SK-N-SH (cell line): ENCODE results near the gene LRIT2. TPM values are rescaled to one million over a fixed set of nuclear protein-coding genes. Genes with fewer than 3 reads are reported as not detected.

Experiments
- CTCF ChIA-PET: fragments of 300-600, 350-600 bp; formaldehyde crosslinking; extraction: SDS; loops from one replicate; lab custom pipeline; 2021; lab: Yijun Ruan, JAX
- POLR2A ChIA-PET: fragments of 350-600 bp; sonication (Branson Sonifier 250); formaldehyde crosslinking; extraction: SDS; loops from one replicate; lab custom pipeline; 2020; ENCODE audit warnings: antibody characterized with exemption, inconsistent platforms; lab: Yijun Ruan, JAX
- DNase-seq: peaks from one replicate; pipeline ENCODE4 v3.0.0; 2012
- H2AFZ ChIP-seq: fragments of 200-600 bp; sonication (generic); 2 replicates; pipeline ENCODE4 v1.8.1; 2016; ENCODE audit warnings: antibody characterized with exemption, mild to moderate bottlenecking, low read depth
- H3F3A ChIP-seq: fragments of 200-600 bp; sonication (generic); replicated peaks from 2 replicates; pipeline ENCODE3; 2016; ENCODE audit warnings: antibody characterized with exemption, mild to moderate bottlenecking; ENCODE audit not compliant: insufficient read depth
- H3K27ac ChIP-seq, 2 experiments: fragments of 200-500 bp in 1 of 2; fragments of 200-600 bp in 1 of 2; sonication (Bioruptor generic) in 1 of 2; sonication (generic), shearing (Covaris generic) in 1 of 2; 2 replicates each; pipeline versions ENCODE4 v1.5.1 to v1.6.1; 2014 to 2016; ENCODE audit warnings: low read depth in 2 of 2, inconsistent platforms in 1 of 2, low read length in 1 of 2, mild to moderate bottlenecking in 1 of 2, mixed read lengths in 1 of 2
- H3K27me3 ChIP-seq: fragments of 200-600 bp; sonication (generic), shearing (Covaris generic); 2 replicates; pipeline ENCODE4 v1.6.1; 2016; ENCODE audit warnings: mixed run types; ENCODE audit not compliant: insufficient read depth
- H3K36me3 ChIP-seq, 2 experiments: fragments of 200-500 bp in 1 of 2; fragments of 200-600 bp in 1 of 2; sonication (Bioruptor generic) in 1 of 2; sonication (generic) in 1 of 2; replicated peaks in 1 of 2; 2 replicates each; pipeline versions ENCODE3 to v1.5.1; 2014 to 2016; ENCODE audit warnings: low read length in 1 of 2, mild to moderate bottlenecking in 1 of 2; ENCODE audit not compliant: insufficient read depth in 2 of 2, control insufficient read depth in 1 of 2
- H3K4me1 ChIP-seq, 2 experiments: fragments of 200-500 bp in 1 of 2; fragments of 200-600 bp in 1 of 2; sonication (Bioruptor generic) in 1 of 2; sonication (generic), shearing (Covaris generic) in 1 of 2; 2 replicates each; pipeline versions ENCODE4 v1.5.1 to v1.6.1; 2014 to 2016; ENCODE audit warnings: low read depth in 1 of 2, low read length in 1 of 2, mixed run types in 1 of 2; ENCODE audit not compliant: insufficient read depth in 2 of 2, control insufficient read depth in 1 of 2
- H3K4me2 ChIP-seq: fragments of 200-600 bp; sonication (generic), shearing (Covaris generic); 2 replicates; pipeline ENCODE4 v1.6.1; 2017; ENCODE audit warnings: mixed run types
- H3K4me3 ChIP-seq, 2 experiments: fragments of 200-500 bp in 1 of 2; fragments of 200-600 bp in 1 of 2; sonication (Bioruptor generic) in 1 of 2; sonication (generic), shearing (Covaris generic) in 1 of 2; 2 replicates each; pipeline versions ENCODE4 v1.5.1 to v1.8.1; 2014 to 2016; ENCODE audit warnings: low read depth in 2 of 2, inconsistent platforms in 1 of 2, low read length in 1 of 2, mild to moderate bottlenecking in 1 of 2, mixed read lengths in 1 of 2, moderate library complexity in 1 of 2
- H3K79me2 ChIP-seq: fragments of 200-600 bp; sonication (generic); 2 replicates; pipeline ENCODE4 v1.8.1; 2017; ENCODE audit warnings: mild to moderate bottlenecking; ENCODE audit not compliant: insufficient read depth
- H3K9ac ChIP-seq: fragments of 200-600 bp; sonication (generic); 2 replicates; pipeline ENCODE4 v1.6.1; 2017; ENCODE audit warnings: mixed run types
- H3K9me2 ChIP-seq: fragments of 200-600 bp; sonication (generic); 2 replicates; pipeline ENCODE4 v1.6.1; 2017; ENCODE audit warnings: mixed run types
- H3K9me3 ChIP-seq: fragments of 200-600 bp; sonication (generic); 2 replicates; pipeline ENCODE4 v1.6.1; 2017; ENCODE audit warnings: mixed run types, mild to moderate bottlenecking, moderate library complexity
- H4K20me1 ChIP-seq: fragments of 200-600 bp; sonication (generic); 2 replicates; pipeline ENCODE4 v1.6.1; 2017; ENCODE audit warnings: mild to moderate bottlenecking, mixed run types; ENCODE audit not compliant: insufficient read depth
- ELF1 ChIP-seq: IDR thresholded peaks from 2 replicates; pipeline ENCODE4 v1.4.0; 2012
- EZH2phosphoT487 ChIP-seq: fragments of 200-600 bp; sonication (generic); IDR thresholded peaks from 2 replicates; pipeline ENCODE4 v1.6.1; 2017; ENCODE audit warnings: low read depth, mixed run types, mild to moderate bottlenecking, antibody characterized with exemption, moderate library complexity, borderline replicate concordance
- FOSL2 ChIP-seq: IDR thresholded peaks from 2 replicates; pipeline ENCODE4 v1.4.0; 2012; ENCODE audit warnings: low read depth, mild to moderate bottlenecking, moderate library complexity, borderline replicate concordance
- FOXJ3 ChIP-seq: sonication (generic); formaldehyde crosslinking; IDR thresholded peaks from 2 replicates; pipeline ENCODE4 v1.5.1; 2020; ENCODE audit warnings: mild to moderate bottlenecking, missing genetic modification reagents
- FOXM1 ChIP-seq: IDR thresholded peaks from 2 replicates; pipeline ENCODE4 v1.4.0; 2012; ENCODE audit warnings: low read depth, mild to moderate bottlenecking
- GATA2 ChIP-seq: sonication (generic); formaldehyde crosslinking; IDR thresholded peaks from 2 replicates; pipeline ENCODE4 v1.5.0; 2020; ENCODE audit warnings: mild to moderate bottlenecking, missing genetic modification reagents
- JUND ChIP-seq: IDR thresholded peaks from 2 replicates; pipeline ENCODE4 v1.4.0; 2012
- MAX ChIP-seq: IDR thresholded peaks from 2 replicates; pipeline ENCODE4 v1.4.0; 2012; ENCODE audit warnings: low read depth
- MEF2A ChIP-seq: IDR thresholded peaks from 2 replicates; pipeline ENCODE4 v1.4.0; 2012; ENCODE audit warnings: low read depth, borderline replicate concordance
- MXI1 ChIP-seq: IDR thresholded peaks from 2 replicates; pipeline ENCODE4 v1.6.1; 2012; ENCODE audit warnings: mild to moderate bottlenecking, low read depth, low read length, improper control_type of control experiment
- NFIC ChIP-seq: IDR thresholded peaks from 2 replicates; pipeline ENCODE4 v1.4.0; 2012; ENCODE audit warnings: borderline replicate concordance
- NRF1 ChIP-seq: IDR thresholded peaks from 2 replicates; pipeline ENCODE4 v1.6.1; 2012; ENCODE audit warnings: low read depth, mild to moderate bottlenecking, low read length
- PBX3 ChIP-seq: IDR thresholded peaks from 2 replicates; pipeline ENCODE4; 2012
- POLR2AphosphoS5 ChIP-seq: IDR thresholded peaks from 2 replicates; pipeline ENCODE4 v1.6.1; 2012; ENCODE audit warnings: low read depth, low read length
- RAD21 ChIP-seq: IDR thresholded peaks from 2 replicates; pipeline ENCODE4 v1.6.1; 2012; ENCODE audit warnings: mild to moderate bottlenecking, low read length
- RFX5 ChIP-seq: IDR thresholded peaks from 2 replicates; pipeline ENCODE4 v1.6.1; 2012; ENCODE audit warnings: mild to moderate bottlenecking, improper control_type of control experiment, low read length
- RXRA ChIP-seq: IDR thresholded peaks from 2 replicates; pipeline ENCODE4 v1.4.0; 2012; ENCODE audit warnings: low read depth, mild to moderate bottlenecking, borderline replicate concordance
- TAF1 ChIP-seq: IDR thresholded peaks from 2 replicates; pipeline ENCODE4 v1.6.1; 2012; ENCODE audit warnings: low read depth, mild to moderate bottlenecking, low read length, moderate library complexity, borderline replicate concordance
- TCF12 ChIP-seq: IDR thresholded peaks from 2 replicates; pipeline ENCODE4 v1.4.0; 2012
- TEAD4 ChIP-seq: IDR thresholded peaks from 2 replicates; pipeline ENCODE4 v1.4.0; 2012; ENCODE audit warnings: mild to moderate bottlenecking, borderline replicate concordance; ENCODE audit not compliant: insufficient read depth
- YY1 ChIP-seq: IDR thresholded peaks from 2 replicates; pipeline ENCODE4 v1.4.0; 2012; ENCODE audit warnings: low read depth, mild to moderate bottlenecking
- WGBS: methylation state at CpG from one replicate; pipeline ENCODE4 v1.1.6; 2017; ENCODE audit warnings: low lambda C conversion rate; 5-methylcytosine and 5-hydroxymethylcytosine counted together
- polyA plus RNA-seq, 3 experiments: library from polyadenylated mRNA; depleted of rRNA; stranded (reverse); fragments of >200 nt; gene quantifications; 2 replicates each; pipeline ENCODE4 v1.2.3, GENCODE V29; 2012
- TF ChIP-seq, protein P1 (sequence below): IDR thresholded peaks from 2 replicates; pipeline ENCODE4 v1.4.0; 2012; ENCODE audit warnings: low read depth, borderline replicate concordance
- TF ChIP-seq, protein P2 (sequence below): fragments of 150-350 bp; IDR thresholded peaks from 2 replicates; pipeline ENCODE4 v1.6.1; 2017; ENCODE audit warnings: antibody characterized with exemption, low read length, low read depth, borderline replicate concordance

The LRIT2 gene
- polyA plus RNA-seq, 1 of the 3 experiments (the other 2 are of a cell fraction), result not detected

DNA sequence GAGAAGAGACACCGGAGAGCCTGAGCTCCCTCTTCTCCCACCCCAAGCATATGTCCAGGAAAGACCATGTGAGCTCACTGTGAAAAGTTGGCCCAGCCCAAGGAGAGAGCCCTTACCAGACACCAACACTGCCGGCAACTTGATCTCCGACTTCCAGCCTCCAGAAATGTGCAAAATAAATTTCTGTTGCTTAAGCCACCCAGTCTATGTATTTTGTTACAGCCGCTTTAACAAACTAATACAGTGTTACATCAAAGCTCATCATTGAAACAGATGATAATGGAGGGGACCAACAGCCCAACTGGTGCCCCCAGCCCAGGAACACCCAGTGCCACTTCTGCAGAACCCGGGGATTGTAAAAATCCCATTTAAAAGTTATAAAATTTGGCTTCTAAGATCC, 38.4 kb upstream of the LRIT2 start:
- WGBS, result 52% methylated on average over 5 of the region's 5 CpGs
- Histone ChIP-seq H3K27ac (no peak overlapping the region), H3K4me2 (no peak overlapping the region)
- no peak for TF ChIP-seq NFIC
- TF ChIP-seq, protein P1, sequence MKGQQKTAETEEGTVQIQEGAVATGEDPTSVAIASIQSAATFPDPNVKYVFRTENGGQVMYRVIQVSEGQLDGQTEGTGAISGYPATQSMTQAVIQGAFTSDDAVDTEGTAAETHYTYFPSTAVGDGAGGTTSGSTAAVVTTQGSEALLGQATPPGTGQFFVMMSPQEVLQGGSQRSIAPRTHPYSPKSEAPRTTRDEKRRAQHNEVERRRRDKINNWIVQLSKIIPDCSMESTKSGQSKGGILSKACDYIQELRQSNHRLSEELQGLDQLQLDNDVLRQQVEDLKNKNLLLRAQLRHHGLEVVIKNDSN, result no peak
- no peak for TF ChIP-seq FOSL2
- TF ChIP-seq YY1, result no peak
- no peak for TF ChIP-seq EZH2phosphoT487
- no peak for TF ChIP-seq RXRA
- TF ChIP-seq FOXJ3, result no peak
- no peak for TF ChIP-seq GATA2 (CRISPR knock-in tag)
- TF ChIP-seq PBX3, result no peak
- TF ChIP-seq RAD21, result no peak
- no peak for TF ChIP-seq MEF2A
- TF ChIP-seq RFX5, result no peak
- TF ChIP-seq MAX, result no peak
- no peak for TF ChIP-seq JUND
- no peak for TF ChIP-seq MXI1
- TF ChIP-seq, all 33 proteins: peak for 0
- CTCF ChIA-PET, result interaction anchor here (0.5 to 11.2 kb wide), 18 partner anchors 9 to 450 kb away, joined by 3 to 201 read pairs (median 4); no protein-coding TSS in a partner anchor
- Histone ChIP-seq H3K27me3 (no peaks in the 10 kb centered on the region), H3K4me1 (peaks cover 0 to 11% of the 10 kb centered on the region in 2 experiments; a peak in 1 of 4 replicates), H2AFZ (no peak overlapping the region), H3K4me3 (no peak overlapping the region), H3K9me3 (no peaks in the 10 kb centered on the region), H3K9me2 (no peaks in the 10 kb centered on the region), H3F3A (no peaks in the 10 kb centered on the region), H3K36me3 (no peaks in the 10 kb centered on the region), H3K79me2 (no peaks in the 10 kb centered on the region), H3K9ac (no peak overlapping the region), H4K20me1 (no peaks in the 10 kb centered on the region)
- DNase-seq, result no peak
- POLR2A ChIA-PET, result no interaction called here

DNA sequence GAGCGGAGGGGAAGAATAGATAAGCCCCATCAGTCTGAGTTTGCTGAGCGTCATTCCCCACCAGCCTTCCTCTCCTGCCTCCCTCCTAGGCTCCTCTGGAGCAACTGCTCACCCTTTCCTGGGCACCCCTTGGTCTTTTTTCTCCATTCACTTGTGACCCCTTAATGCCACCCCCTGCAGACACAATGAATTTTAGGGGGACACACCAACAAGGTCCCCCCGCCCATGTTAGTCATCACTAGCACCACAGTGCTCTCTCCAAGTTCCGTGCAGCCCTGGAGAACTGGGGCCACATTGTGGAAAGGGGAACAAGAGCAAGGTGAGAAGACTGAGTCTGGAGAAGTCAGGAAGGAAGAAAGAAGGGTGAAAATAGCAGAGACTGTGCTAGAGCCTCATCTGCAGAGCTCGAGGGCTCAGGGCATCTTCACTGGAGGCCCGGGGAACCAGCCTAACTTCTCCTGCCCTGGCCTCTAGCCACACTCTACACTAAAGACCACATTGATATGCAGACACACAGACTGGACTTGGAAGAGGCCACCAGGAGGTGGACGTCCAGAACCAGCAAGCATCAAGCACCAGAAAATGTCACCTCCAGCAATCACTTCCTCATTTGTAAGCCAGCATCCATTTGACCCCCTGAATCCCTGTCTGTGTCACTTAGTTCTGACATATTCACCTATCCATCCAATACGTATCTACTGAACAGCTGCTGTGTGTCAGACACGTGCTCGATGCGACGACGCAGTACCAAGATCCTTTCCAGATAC, 37.0 kb upstream of the LRIT2 start:
- 65% methylated on average over 13 of the region's 13 CpGs for WGBS
- H3K79me2 ChIP-seq, result no peaks in the 10 kb centered on the region
- no peaks in the 10 kb centered on the region for H3K9me2 ChIP-seq
- no peak for TF ChIP-seq POLR2AphosphoS5
- TF ChIP-seq, protein P2, sequence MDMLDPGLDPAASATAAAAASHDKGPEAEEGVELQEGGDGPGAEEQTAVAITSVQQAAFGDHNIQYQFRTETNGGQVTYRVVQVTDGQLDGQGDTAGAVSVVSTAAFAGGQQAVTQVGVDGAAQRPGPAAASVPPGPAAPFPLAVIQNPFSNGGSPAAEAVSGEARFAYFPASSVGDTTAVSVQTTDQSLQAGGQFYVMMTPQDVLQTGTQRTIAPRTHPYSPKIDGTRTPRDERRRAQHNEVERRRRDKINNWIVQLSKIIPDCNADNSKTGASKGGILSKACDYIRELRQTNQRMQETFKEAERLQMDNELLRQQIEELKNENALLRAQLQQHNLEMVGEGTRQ, result no peak
- no peak for TF ChIP-seq NRF1
- no peak for TF ChIP-seq FOXJ3
- no peak for TF ChIP-seq TAF1
- no peak for TF ChIP-seq YY1
- no peak for TF ChIP-seq RXRA
- TF ChIP-seq FOXM1, result no peak
- TF ChIP-seq TEAD4, result no peak
- no peak for TF ChIP-seq TCF12
- no peak for TF ChIP-seq MXI1
- TF ChIP-seq ELF1, result no peak
- no peak overlapping the region for H3K9ac ChIP-seq
- no peak for DNase-seq
- H3K4me2 ChIP-seq, result no peak overlapping the region
- CTCF ChIA-PET, result interaction anchor here (1.0 to 11.2 kb wide), 3 partner anchors 16 to 277 kb away, joined by 3 to 201 read pairs (median 5); no protein-coding TSS in a partner anchor
- peaks cover 0 to 15% of the 10 kb centered on the region in 2 experiments; a peak in 1 of 4 replicates for H3K4me1 ChIP-seq
- no peaks in the 10 kb centered on the region for H3K36me3 ChIP-seq
- no peak overlapping the region for H2AFZ ChIP-seq
- H3K4me3 ChIP-seq, result no peak overlapping the region
- H3K27me3 ChIP-seq, result no peaks in the 10 kb centered on the region
- H3F3A ChIP-seq, result no peaks in the 10 kb centered on the region
- POLR2A ChIA-PET, result no interaction called here
- H4K20me1 ChIP-seq, result no peaks in the 10 kb centered on the region
- H3K27ac ChIP-seq, result no peak overlapping the region
- no peaks in the 10 kb centered on the region for H3K9me3 ChIP-seq
